Esophagus muscularis mucosa (tissue), 4 donors: ENCODE measurements around the gene VHLL.

ENCODE experiments used
- EP300 ChIP-seq: sonication (generic); formaldehyde crosslinking; IDR thresholded peaks from one replicate; pipeline ENCODE4 v1.6.1; 2017; ENCODE audit warnings: antibody characterized with exemption
- POLR2A ChIP-seq: fragments of 450-650 bp; IDR thresholded peaks from one replicate; pipeline ENCODE4 v1.6.1; 2017; ENCODE audit warnings: antibody characterized with exemption, moderate library complexity, mild to moderate bottlenecking, low read depth
- POLR2AphosphoS5 ChIP-seq, 2 donors: sonication (generic); formaldehyde crosslinking; IDR thresholded peaks; one replicate each; pipeline ENCODE4 v1.6.1; 2017; ENCODE audit warnings: antibody characterized with exemption in 2 of 2
- TF ChIP-seq, protein P1 (sequence below), 3 experiments: fragments of 200-600 bp in 2 of 3; fragments of 450-650 bp in 1 of 3; sonication (generic) in 2 of 3; IDR thresholded peaks; one replicate each; pipeline ENCODE4 v1.5.1; 2017 to 2019; ENCODE audit warnings: antibody characterized with exemption in 3 of 3, mild to moderate bottlenecking in 2 of 3, moderate library complexity in 1 of 3

GRCh38 chr1:156281281-156281680 lies 17.8 kb downstream of the VHLL start:
- TF ChIP-seq, protein P1, sequence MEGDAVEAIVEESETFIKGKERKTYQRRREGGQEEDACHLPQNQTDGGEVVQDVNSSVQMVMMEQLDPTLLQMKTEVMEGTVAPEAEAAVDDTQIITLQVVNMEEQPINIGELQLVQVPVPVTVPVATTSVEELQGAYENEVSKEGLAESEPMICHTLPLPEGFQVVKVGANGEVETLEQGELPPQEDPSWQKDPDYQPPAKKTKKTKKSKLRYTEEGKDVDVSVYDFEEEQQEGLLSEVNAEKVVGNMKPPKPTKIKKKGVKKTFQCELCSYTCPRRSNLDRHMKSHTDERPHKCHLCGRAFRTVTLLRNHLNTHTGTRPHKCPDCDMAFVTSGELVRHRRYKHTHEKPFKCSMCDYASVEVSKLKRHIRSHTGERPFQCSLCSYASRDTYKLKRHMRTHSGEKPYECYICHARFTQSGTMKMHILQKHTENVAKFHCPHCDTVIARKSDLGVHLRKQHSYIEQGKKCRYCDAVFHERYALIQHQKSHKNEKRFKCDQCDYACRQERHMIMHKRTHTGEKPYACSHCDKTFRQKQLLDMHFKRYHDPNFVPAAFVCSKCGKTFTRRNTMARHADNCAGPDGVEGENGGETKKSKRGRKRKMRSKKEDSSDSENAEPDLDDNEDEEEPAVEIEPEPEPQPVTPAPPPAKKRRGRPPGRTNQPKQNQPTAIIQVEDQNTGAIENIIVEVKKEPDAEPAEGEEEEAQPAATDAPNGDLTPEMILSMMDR (IDR thresholded peaks at IDR 0.05) = no peak
- no peak for TF ChIP-seq POLR2A
- no peak for TF ChIP-seq EP300
- no peak for TF ChIP-seq POLR2AphosphoS5 (IDR thresholded peaks at IDR 0.05)
